Measurements from ENCODE around the gene PRKG1.
"Not testable (repeated sequence)": the region's sequence is repeated elsewhere in the genome, so short reads cannot be mapped to it uniquely, and the experiment has no call there.

Gene PRKG1

DNA sequence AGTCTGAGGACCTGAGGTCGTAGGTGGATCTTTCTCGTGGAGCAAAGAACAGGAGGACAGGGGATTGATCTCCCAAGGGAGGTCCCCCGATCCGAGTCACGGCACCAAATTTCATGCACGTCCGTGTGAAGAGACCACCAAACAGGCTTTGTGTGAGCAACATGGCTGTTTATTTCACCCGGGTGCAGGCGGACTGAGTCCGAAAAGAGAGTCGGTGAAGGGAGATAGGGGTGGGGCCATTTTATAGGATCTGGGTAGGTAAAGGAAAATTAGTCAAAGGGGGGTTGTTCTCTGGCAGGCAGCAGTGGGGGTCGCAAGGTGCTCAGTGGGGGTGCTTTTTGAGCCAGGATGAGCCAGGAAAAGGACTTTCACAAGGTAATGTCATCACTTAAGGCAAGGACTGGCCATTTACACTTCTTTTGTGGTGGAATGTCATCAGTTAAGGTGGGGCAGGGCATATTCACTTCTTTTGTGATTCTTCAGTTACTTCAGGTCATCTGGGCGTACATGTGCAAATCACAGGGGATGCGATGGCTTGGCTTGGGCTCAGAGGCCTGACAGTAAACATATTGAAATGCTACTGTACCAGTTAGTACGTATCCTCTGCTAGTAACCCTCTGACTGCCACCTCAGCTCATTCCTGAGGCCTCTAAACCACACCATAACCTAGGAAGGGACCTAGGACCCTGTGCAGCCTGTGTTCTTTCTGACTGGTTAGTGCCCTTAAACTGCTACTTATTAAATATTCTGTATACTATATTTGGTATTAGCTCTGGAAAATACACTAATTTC lies 964.9 kb downstream of the PRKG1 start:
- DNase-seq: not testable (repeated sequence)

GRCh38 chr10:52040486-52040885 lies 966.2 kb downstream of the PRKG1 start:
- DNase-seq: no peak

- no peak for DNase-seq
Observed at GRCh38 chr10:52043811-52044210, 969.5 kb downstream of the PRKG1 start.

GRCh38 chr10:52048051-52048450 lies 973.8 kb downstream of the PRKG1 start:
- no peak for DNase-seq

DNA sequence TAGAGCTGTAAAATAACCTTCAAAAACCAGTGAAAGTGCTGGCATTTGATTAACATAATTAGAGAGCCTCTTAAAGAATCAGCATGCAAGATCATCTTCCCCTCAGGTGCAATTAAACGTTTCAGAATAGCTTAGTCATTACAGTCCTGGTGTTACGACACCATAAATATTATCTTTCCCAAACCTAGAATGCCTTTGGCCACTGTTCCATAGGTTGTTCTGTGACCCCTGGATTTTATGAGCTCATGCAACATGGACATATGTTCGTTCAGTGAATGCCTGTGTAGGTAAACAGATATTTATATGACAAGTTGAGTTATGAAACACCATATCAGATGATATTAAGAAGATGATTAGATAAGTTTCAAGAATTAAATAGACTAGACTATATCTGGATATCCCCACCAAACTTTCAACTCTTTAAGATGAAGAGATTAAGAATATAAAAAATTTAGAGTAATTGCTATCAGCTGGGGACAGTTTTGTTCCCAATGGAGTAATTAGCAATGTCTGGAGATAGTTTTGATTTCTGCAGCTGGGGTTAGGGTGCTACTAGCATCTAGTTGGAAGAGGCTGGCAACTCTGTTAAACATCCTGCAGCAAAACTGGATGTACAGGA lies 976.3 kb downstream of the PRKG1 start:
- DNase-seq: no peak

DNA sequence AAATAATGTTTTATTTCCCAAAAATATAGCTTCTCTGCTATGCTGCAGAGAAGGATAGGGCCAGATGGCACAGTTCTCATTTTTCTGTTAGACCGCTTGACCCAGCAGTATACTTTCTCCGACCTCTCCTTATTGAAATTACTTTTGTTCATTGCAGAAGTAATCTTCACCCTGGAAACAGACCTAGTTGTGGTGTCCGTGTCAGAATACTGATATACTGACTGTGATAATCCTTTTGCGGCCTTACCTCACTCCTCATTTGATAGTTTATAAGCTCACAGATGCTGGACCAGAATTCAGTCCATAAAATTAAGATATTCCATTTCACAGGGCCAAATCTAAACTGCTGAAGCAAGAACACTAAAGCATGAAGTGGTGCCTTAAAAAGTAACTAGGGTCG lies 979.2 kb downstream of the PRKG1 start:
- no peak for DNase-seq

GRCh38 chr10:52056291-52056690 lies 982.0 kb downstream of the PRKG1 start:
- DNase-seq: no peak

GRCh38 chr10:52059089-52059488 lies 984.8 kb downstream of the PRKG1 start:
- DNase-seq: no peak

GRCh38 chr10:52063159-52063558 lies 988.9 kb downstream of the PRKG1 start:
- no peak for DNase-seq

- DNase-seq: no peak
Observed at GRCh38 chr10:52064084-52064845, 990.0 kb downstream of the PRKG1 start.

DNA sequence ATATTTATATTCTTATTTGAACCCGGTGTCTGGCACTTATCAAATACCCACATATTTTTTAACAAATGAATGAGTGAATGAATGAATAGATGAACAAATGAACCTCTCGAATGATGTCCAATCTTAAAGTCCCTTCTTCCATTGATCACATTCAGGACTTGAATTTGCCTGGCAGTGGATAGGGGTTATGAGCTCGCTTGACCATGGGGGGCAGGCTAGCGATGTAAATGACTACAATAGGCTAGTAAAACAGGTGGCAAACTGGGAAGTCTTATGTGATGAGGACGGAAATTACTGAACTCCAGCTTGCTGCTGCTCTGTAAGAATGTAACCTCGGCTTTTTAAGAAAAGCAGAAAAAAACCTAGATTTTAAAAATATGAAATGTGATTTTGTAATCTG lies 992.1 kb downstream of the PRKG1 start:
- DNase-seq: no peak

DNA sequence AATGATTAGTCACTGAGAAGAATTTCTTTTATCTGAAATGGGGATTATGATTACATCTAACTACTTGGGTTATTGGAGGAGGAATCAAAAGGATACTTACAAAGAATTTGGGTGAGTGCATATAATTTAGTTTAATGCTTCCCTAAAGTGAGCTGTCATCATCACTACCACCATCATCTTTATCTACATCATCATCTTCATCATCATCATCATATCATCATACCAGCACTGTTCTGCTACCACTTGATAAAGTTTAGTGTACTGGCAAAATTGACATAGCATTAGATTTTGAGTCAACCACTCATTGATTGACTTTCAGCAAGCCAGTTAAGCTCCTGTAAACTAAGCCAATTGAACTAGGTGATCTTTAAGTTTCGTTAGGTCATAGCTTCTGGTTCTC lies 994.2 kb downstream of the PRKG1 start:
- DNase-seq: no peak

- no peak for DNase-seq
Observed at GRCh38 chr10:52071814-52072213, 997.5 kb downstream of the PRKG1 start.

DNA sequence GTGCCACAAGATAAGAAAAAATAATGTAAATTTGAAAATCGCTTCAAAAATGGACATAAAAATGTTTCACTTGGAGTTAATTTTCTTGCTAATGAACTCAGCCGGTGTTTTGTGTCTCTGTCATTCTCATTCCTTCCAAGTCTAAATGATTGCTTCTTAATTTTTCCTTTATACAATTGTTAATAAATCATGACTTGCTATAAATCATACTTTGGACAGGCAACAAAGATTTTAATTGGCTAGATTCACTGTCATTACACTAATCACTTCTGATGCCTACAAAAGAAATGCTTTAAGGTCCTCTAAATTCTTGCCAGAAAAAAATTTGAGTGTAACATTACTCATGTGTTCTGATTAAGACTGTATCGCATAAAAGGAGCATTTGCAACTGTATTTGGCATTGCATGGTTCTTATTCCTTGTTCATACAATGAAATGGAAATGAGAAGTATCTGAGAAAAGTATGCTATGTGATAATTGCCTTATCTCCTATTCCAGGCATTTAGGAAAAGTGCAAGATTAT lies 1000.3 kb downstream of the PRKG1 start:
- DNase-seq: no peak

DNA sequence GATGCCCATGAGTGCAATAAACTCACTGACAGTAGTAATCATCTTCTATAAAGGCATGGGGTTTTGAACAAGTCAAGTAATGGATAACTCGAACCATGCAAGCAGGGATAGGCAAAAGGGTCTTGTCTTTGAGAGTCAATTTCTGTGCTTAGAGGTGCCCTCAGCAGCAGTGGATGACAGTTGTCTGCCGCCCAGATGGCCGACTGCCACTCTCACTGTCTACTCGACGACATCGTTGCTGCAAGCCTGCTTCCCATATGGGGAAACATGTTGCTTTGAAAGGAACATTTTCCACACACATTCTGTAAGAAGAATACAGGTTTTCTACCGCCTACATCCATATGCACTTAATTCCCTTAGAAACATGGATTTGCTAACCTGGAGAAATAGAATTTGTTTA lies 1003.5 kb downstream of the PRKG1 start:
- no peak for DNase-seq

GRCh38 chr10:52078397-52078937 lies 1004.2 kb downstream of the PRKG1 start:
- DNase-seq: no peak

DNA sequence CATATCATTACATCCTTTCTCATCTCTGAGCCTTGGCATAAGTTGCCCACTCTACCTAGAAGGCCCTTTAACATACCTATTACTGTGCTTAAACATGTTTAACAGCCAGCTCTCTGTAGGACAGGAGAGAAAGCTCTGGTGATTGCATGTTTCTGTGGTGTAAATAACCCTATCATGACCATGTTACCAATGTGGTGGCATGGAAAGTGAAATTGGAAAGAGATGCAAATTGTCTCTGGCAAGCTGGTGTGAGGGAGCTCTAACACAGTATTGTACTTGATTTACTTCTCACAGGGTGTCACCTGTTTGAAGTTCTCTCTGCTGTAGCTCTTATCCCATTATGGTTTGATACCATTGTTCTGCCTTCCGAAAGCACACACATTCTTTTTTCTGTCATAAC lies 1008.0 kb downstream of the PRKG1 start:
- DNase-seq: no peak

GRCh38 chr10:52083422-52083821 lies 1009.1 kb downstream of the PRKG1 start:
- DNase-seq: no peak

DNA sequence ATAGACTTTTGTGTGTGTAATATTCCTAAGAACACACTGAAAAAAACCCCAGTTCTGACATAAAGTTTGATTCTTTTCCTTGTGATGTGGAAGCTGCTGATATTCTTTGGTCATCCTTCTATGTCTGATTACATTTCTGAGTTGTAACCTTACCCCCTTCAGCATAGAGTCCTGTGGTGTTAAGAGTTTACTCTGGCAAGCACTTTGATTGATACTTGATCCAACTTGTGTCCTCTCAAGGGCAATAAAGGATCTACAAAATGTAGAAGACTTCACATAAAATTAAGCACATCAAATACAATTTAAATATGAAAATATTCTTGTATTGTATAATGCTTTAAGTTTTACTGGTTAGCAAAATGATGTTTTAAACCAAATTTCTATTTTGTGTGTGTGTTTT lies 1018.1 kb downstream of the PRKG1 start:
- no peak for DNase-seq

GRCh38 chr10:52098130-52098529 lies 1023.8 kb downstream of the PRKG1 start:
- no peak for DNase-seq

DNA sequence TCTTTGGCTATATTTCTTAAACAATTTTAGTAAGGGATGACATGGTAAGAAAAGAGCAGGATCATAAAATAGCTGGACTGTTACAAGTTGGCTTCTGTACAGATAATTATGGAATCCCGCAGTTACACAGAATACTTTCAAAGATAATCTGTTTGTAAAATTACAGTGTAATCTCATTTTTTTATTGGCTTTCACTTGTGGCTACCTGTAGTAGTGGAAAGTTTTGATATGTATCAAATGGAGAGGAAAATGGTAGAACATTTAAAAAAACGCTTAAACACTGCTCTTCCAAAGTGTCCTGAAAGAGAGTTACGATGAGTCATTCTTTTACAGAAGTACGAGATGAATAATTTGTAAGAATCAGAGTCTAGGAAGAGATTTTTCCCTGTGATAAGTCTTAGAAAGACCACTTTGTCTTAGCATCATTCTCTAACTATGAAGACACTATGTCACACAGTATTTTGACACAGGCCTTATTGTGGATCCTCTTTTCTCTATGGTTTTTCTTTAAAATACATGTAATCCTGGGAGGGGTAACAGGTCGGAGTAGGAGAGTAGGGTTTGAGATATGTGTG lies 1024.8 kb downstream of the PRKG1 start:
- DNase-seq: no peak

DNA sequence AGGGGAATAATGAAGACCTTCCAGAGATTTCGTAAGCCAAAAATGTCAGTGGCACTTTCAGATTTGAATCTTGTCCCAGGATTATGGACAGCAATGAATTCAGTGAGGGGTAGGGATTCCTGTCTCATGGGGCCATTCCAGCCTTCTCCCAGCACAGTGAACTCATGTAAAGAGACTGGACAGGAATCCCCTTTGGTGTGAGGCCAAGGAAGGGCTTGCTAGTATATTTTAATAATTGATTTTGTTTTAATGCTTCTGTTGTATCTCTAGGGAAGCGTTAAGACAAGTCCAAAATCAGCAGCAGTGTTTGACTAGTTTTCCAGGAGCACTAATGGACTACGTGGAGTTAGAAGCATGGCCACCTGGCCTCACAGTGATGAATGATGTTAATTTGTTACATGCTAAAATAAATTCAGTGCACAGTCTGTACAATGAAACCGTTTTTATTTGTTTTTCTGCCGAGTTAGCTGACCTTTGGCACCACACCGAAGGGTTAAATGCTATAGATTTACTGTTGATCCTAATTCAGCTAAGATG lies 1025.8 kb downstream of the PRKG1 start:
- no peak for DNase-seq

DNA sequence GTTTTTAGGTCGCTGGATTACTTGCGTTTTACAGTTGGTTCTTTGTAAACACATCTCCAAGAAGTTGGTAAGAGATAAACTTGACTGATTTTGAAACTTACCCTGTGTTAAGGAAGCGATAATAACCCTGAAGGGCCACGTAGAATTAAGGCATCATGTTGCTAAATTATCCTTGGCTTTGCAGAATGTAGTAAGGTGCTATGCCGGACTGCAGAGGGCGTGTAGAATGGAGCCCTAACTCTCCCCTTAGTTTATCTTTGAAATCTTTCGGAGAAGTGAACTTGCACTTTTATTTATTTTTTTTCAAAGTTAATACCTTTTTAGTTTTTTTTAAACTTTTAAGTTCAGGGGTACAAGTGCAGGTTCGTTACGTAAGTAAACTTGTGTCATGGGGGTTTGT lies 1031.0 kb downstream of the PRKG1 start:
- no peak for DNase-seq
